Activated naive CD4-positive, alpha-beta T cell treated with anti-CD3 and anti-CD28 coated beads for 36 hours (primary cell): Measurements from ENCODE around the gene SMURF2. TPM values are rescaled to one million over a fixed set of nuclear protein-coding genes. Genes with fewer than 3 reads are reported as not detected.

ENCODE experiments used
- CTCF ChIA-PET: fragments of 350-600 bp; sonication (Branson Sonifier 250); formaldehyde crosslinking; loops from one replicate; lab custom pipeline; 2021; ENCODE audit warnings: antibody characterized with exemption; lab: Charles Lee
- DNase-seq: peaks from one replicate; pipeline ENCODE4 v3.0.0-alpha.2; 2020
- H3K27ac Mint-ChIP-seq: one replicate; pipeline ENCODE4 v1.8.0; 2021; ENCODE audit warnings: mild to moderate bottlenecking, mixed read lengths
- H3K27me3 Mint-ChIP-seq: one replicate; pipeline ENCODE4 v1.8.0; 2021; ENCODE audit warnings: low read depth, mixed read lengths
- H3K36me3 Mint-ChIP-seq: one replicate; pipeline ENCODE4 v1.8.0; 2021; ENCODE audit warnings: low read depth, mixed read lengths
- H3K4me1 Mint-ChIP-seq: one replicate; pipeline ENCODE4 v1.8.0; 2021; ENCODE audit warnings: low read depth, mixed read lengths
- H3K4me3 Mint-ChIP-seq: one replicate; pipeline ENCODE4 v1.8.0; 2021; ENCODE audit warnings: mild to moderate bottlenecking, moderate library complexity, mixed read lengths
- H3K9me3 Mint-ChIP-seq: one replicate; pipeline ENCODE4 v1.8.0; 2021; ENCODE audit warnings: mixed read lengths
- intact Hi-C: fragments of 100-400 bp; cut with micrococcal nuclease; formaldehyde crosslinking; loops from one replicate; pipeline ENCODE4 v1.15.1; 2023
- total RNA-seq, 2 experiments: library from RNA; stranded (reverse); gene quantifications; one replicate each; pipeline ENCODE4 v1.2.3, GENCODE V29; 2021

The SMURF2 gene
- 10 to 100 TPM in 1 of 2 experiments, 1 to 10 TPM in 1; 9.6 to 10.7 TPM for total RNA-seq

- CTCF ChIA-PET, result no interaction called here
- peaks cover 23% of the 10 kb centered on the region for H3K4me1 Mint-ChIP-seq
- no peaks in the 10 kb centered on the region for H3K9me3 Mint-ChIP-seq
- peak within 1 kb of the TSS; percentile 97 for H3K4me3 Mint-ChIP-seq
- DNase-seq, result peak; percentile 73
- no peaks in the 10 kb centered on the region for H3K27me3 Mint-ChIP-seq
- H3K27ac Mint-ChIP-seq, result peak within 1 kb of the TSS; percentile 91
- intact Hi-C loops, result loop anchor here (2.0 to 5.0 kb wide), 2 partner anchors 75 to 155 kb away; partner anchors contain the start of genes CEP95 and DDX5
- peaks cover 4% of the 10 kb centered on the region for H3K36me3 Mint-ChIP-seq
Measured at GRCh38 chr17:64661976-64662773, at the start of gene SMURF2. SMURF2 (minus strand) TSS chr17:64662307; CDS start chr17:64661880, 427 bp downstream.

GRCh38 chr17:64709481-64709880 is 47.4 kb upstream of the SMURF2 start:
- no peaks in the 10 kb centered on the region for H3K9me3 Mint-ChIP-seq
- DNase-seq, result no peak
- H3K27me3 Mint-ChIP-seq, result no peaks in the 10 kb centered on the region
- no peak overlapping the region for H3K4me3 Mint-ChIP-seq
- peak overlapping the region; percentile 37 for H3K27ac Mint-ChIP-seq
- intact Hi-C loops, result no loop called here
- no peaks in the 10 kb centered on the region for H3K36me3 Mint-ChIP-seq
- H3K4me1 Mint-ChIP-seq, result peaks cover 59% of the 10 kb centered on the region
- CTCF ChIA-PET, result interaction anchor here (0.8 to 1.7 kb wide), 4 partner anchors 32 to 370 kb away, joined by 3 to 7 read pairs (median 4); no protein-coding TSS in a partner anchor

- CTCF ChIA-PET, result no interaction called here
- Mint-ChIP-seq H3K4me1 (peaks cover 39% of the 10 kb centered on the region), H3K9me3 (no peaks in the 10 kb centered on the region), H3K4me3 (no peak overlapping the region), H3K36me3 (no peaks in the 10 kb centered on the region), H3K27ac (no peak overlapping the region), H3K27me3 (no peaks in the 10 kb centered on the region)
- intact Hi-C loops, result no loop called here
- no peak for DNase-seq
Measured at GRCh38 chr17:64707050-64707591, 45.0 kb upstream of the SMURF2 start.

- Mint-ChIP-seq H3K27ac (no peak overlapping the region), H3K9me3 (no peaks in the 10 kb centered on the region), H3K36me3 (no peaks in the 10 kb centered on the region), H3K4me1 (peaks cover 36% of the 10 kb centered on the region), H3K27me3 (no peaks in the 10 kb centered on the region), H3K4me3 (no peak overlapping the region)
- CTCF ChIA-PET, result no interaction called here
- DNase-seq, result no peak
- intact Hi-C loops, result no loop called here
Measured at GRCh38 chr17:64706224-64707049, 44.3 kb upstream of the SMURF2 start.

GRCh38 chr17:64702815-64703214 is 40.7 kb upstream of the SMURF2 start:
- CTCF ChIA-PET, result no interaction called here
- Mint-ChIP-seq H3K27me3 (no peaks in the 10 kb centered on the region), H3K27ac (no peak overlapping the region), H3K9me3 (no peaks in the 10 kb centered on the region), H3K4me3 (no peak overlapping the region), H3K4me1 (peaks cover 9% of the 10 kb centered on the region), H3K36me3 (no peaks in the 10 kb centered on the region)
- DNase-seq, result no peak
- intact Hi-C loops, result no loop called here

- H3K9me3 Mint-ChIP-seq, result no peaks in the 10 kb centered on the region
- CTCF ChIA-PET, result no interaction called here
- intact Hi-C loops, result no loop called here
Measured at GRCh38 chr17:64698725-64699124, 36.6 kb upstream of the SMURF2 start.

GRCh38 chr17:64694207-64694606 is 32.1 kb upstream of the SMURF2 start:
- Mint-ChIP-seq H3K27me3 (no peaks in the 10 kb centered on the region), H3K4me1 (no peaks in the 10 kb centered on the region), H3K36me3 (no peaks in the 10 kb centered on the region), H3K27ac (no peak overlapping the region), H3K4me3 (no peak overlapping the region), H3K9me3 (no peaks in the 10 kb centered on the region)
- CTCF ChIA-PET, result no interaction called here
- intact Hi-C loops, result no loop called here
- no peak for DNase-seq

More at GRCh38 chr17:64698725-64699124, 36.6 kb upstream of the SMURF2 start:
- no peak overlapping the region for H3K4me3 Mint-ChIP-seq
- no peaks in the 10 kb centered on the region for H3K27me3 Mint-ChIP-seq
- H3K36me3 Mint-ChIP-seq, result no peaks in the 10 kb centered on the region
- H3K4me1 Mint-ChIP-seq, result no peaks in the 10 kb centered on the region
- no peak overlapping the region for H3K27ac Mint-ChIP-seq
- no peak for DNase-seq

GRCh38 chr17:64692187-64692586 is 30.1 kb upstream of the SMURF2 start:
- Mint-ChIP-seq H3K4me3 (no peak overlapping the region), H3K36me3 (no peaks in the 10 kb centered on the region), H3K9me3 (no peaks in the 10 kb centered on the region), H3K4me1 (no peaks in the 10 kb centered on the region), H3K27me3 (no peaks in the 10 kb centered on the region), H3K27ac (no peak overlapping the region)
- intact Hi-C loops, result no loop called here
- CTCF ChIA-PET, result interaction anchor here (0.7 to 1.0 kb wide), 2 partner anchors 201 to 1474 kb away, joined by 4 to 5 read pairs; no protein-coding TSS in a partner anchor
- no peak for DNase-seq

GRCh38 chr17:64689106-64689505 is 27.0 kb upstream of the SMURF2 start:
- Mint-ChIP-seq H3K27me3 (no peaks in the 10 kb centered on the region), H3K9me3 (no peaks in the 10 kb centered on the region), H3K4me3 (no peak overlapping the region), H3K4me1 (no peaks in the 10 kb centered on the region), H3K36me3 (no peaks in the 10 kb centered on the region), H3K27ac (no peak overlapping the region)
- DNase-seq, result no peak
- intact Hi-C loops, result no loop called here
- CTCF ChIA-PET, result interaction anchor here (0.8 kb wide), 1 partner anchor 51 kb away, joined by 3 read pairs; no protein-coding TSS in a partner anchor

- no peak overlapping the region for H3K4me3 Mint-ChIP-seq
- no peaks in the 10 kb centered on the region for H3K4me1 Mint-ChIP-seq
- no peaks in the 10 kb centered on the region for H3K36me3 Mint-ChIP-seq
- H3K27me3 Mint-ChIP-seq, result no peaks in the 10 kb centered on the region
- DNase-seq, result no peak
- no peak overlapping the region for H3K27ac Mint-ChIP-seq
- CTCF ChIA-PET, result interaction anchor here (0.7 kb wide), 1 partner anchor 155 kb away, joined by 3 read pairs; no protein-coding TSS in a partner anchor
- intact Hi-C loops, result no loop called here
- no peaks in the 10 kb centered on the region for H3K9me3 Mint-ChIP-seq
Measured at GRCh38 chr17:64688481-64688880, 26.4 kb upstream of the SMURF2 start.

- Mint-ChIP-seq H3K4me3 (no peak overlapping the region), H3K9me3 (no peaks in the 10 kb centered on the region), H3K4me1 (no peaks in the 10 kb centered on the region), H3K27ac (no peak overlapping the region), H3K27me3 (no peaks in the 10 kb centered on the region), H3K36me3 (no peaks in the 10 kb centered on the region)
- CTCF ChIA-PET, result interaction anchor here (0.6 to 0.7 kb wide), 2 partner anchors 154 to 159 kb away, joined by 3 to 4 read pairs; no protein-coding TSS in a partner anchor
- no peak for DNase-seq
- intact Hi-C loops, result no loop called here
Measured at GRCh38 chr17:64687961-64688360, 25.9 kb upstream of the SMURF2 start.

GRCh38 chr17:64687376-64687775 is 25.3 kb upstream of the SMURF2 start:
- CTCF ChIA-PET, result interaction anchor here (0.6 kb wide), 1 partner anchor 158 kb away, joined by 4 read pairs; no protein-coding TSS in a partner anchor
- Mint-ChIP-seq H3K27ac (no peak overlapping the region), H3K27me3 (no peaks in the 10 kb centered on the region), H3K4me1 (no peaks in the 10 kb centered on the region), H3K36me3 (no peaks in the 10 kb centered on the region), H3K4me3 (no peak overlapping the region), H3K9me3 (no peaks in the 10 kb centered on the region)
- intact Hi-C loops, result no loop called here
- no peak for DNase-seq
